ENCODE results near the gene OSR1. TPM values are rescaled to one million over a fixed set of nuclear protein-coding genes. Genes with fewer than 3 reads are reported as not detected.

OSR1 gene
- total and polyA plus RNA-seq, 2 of the 4 experiments (the other 2 are of a cell fraction): 12.4 to 48.0 TPM

DNA sequence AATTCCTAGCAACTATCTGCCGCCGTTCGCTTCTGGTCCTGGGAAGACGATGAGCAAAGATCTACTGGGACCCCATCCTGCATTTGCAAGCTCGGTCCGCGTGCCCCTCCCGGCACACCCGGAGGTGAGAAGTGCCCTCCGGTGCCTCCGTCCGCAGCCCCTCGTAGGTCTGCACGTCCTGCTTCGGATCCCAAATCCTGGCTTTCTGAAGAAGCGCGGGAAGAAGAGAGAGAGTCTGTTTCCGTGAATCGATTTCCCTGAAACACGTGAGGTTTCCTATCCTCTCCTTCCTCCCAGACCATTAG lies 5.0 kb upstream of the OSR1 start:
- TF ChIP-seq FOS (IDR thresholded peaks at IDR 0.05; ENCODE audit: low read depth, low read length): no peak
- TF ChIP-seq RCOR1 (IDR thresholded peaks at IDR 0.05; ENCODE audit: insufficient replicate concordance, low read length): no peak
- TF ChIP-seq CEBPB (IDR thresholded peaks at IDR 0.05; ENCODE audit: low read depth, low read length): no peak
- TF ChIP-seq NFE2L2 (IDR thresholded peaks at IDR 0.05; ENCODE audit: low read depth, low read length): no peak
- Histone ChIP-seq H3K36me3 (ENCODE audit: control insufficient read depth, insufficient read depth, low read length) (no peaks in the 10 kb centered on the region), H3K4ac (ENCODE audit: low read depth, low read length) (peak overlapping the region; percentile 16; the same call in 1 of the 2 replicates), H3K9me1 (ENCODE audit: insufficient read depth, low read length) (no peaks in the 10 kb centered on the region), H3K18ac (ENCODE audit: low read depth, low read length) (no peak overlapping the region; the same call in 1 of the 2 replicates), H3K14ac (replicated peaks; ENCODE audit: low read depth, low read length) (0 out of 2 replicates have a peak overlapping the region, but pooled peaks have one; percentile 3), H3K9ac (ENCODE audit: low read depth, low read length) (peak overlapping the region; percentile 62), H2AK5ac (ENCODE audit: low read depth, low read length) (no peak overlapping the region), H2BK20ac (ENCODE audit: low read depth, low read length) (0 out of 2 replicates have a peak overlapping the region, but pooled peaks have one; percentile 37), H4K8ac (ENCODE audit: low read depth in 2 of 2, low read length in 2 of 2) (peak overlapping the region in 1 of 2 experiments; percentile 7; a peak in 1 of 4 replicates), H3K4me3 (ENCODE audit: insufficient read depth, low read depth, low read length) (peak overlapping the region; percentile 96), H2BK120ac (ENCODE audit: low read depth, low read length) (peak overlapping the region; percentile 35; the same call in 1 of the 2 replicates), H4K5ac (ENCODE audit: low read depth, low read length) (peak overlapping the region; percentile 27; the same call in 1 of the 2 replicates), H3K27me3 (ENCODE audit: control insufficient read depth, insufficient read depth, low read length) (peaks cover 14% of the 10 kb centered on the region), H2AK9ac (replicated peaks; ENCODE audit: low read depth, low read length, poor library complexity) (no peak overlapping the region), H3K27ac (ENCODE audit: insufficient read depth, low read length) (peak overlapping the region; percentile 15; the same call in 1 of the 2 replicates), H3K4me1 (ENCODE audit: control insufficient read depth, insufficient read depth, low read length) (peaks cover 5% of the 10 kb centered on the region; the same call in 1 of the 2 replicates), H3K79me1 (ENCODE audit: low read depth in 1 of 2, low read length in 2 of 2) (no peaks in the 10 kb centered on the region; a peak in 1 of 4 replicates), H2AFZ (replicated peaks; ENCODE audit: low read length, poor library complexity) (peak overlapping the region; percentile 76), H3K56ac (ENCODE audit: extremely low read depth, insufficient read depth, low read length) (peak overlapping the region; percentile 7; the same call in 1 of the 2 replicates), H2BK15ac (ENCODE audit: low read depth, low read length) (no peak overlapping the region; the same call in 2 of the 3 replicates), H4K20me1 (ENCODE audit: insufficient read depth, low read length) (no peaks in the 10 kb centered on the region), H4K91ac (ENCODE audit: insufficient read depth, low read depth, low read length) (no peak overlapping the region; the same call in 1 of the 2 replicates), H2BK5ac (ENCODE audit: low read depth, low read length, poor library complexity, severe bottlenecking) (no peak overlapping the region), H3K4me2 (ENCODE audit: low read depth, low read length) (peak overlapping the region; percentile 86), H3K9me3 (ENCODE audit: control insufficient read depth, insufficient read depth, low read length) (no peaks in the 10 kb centered on the region), H3K23ac (ENCODE audit: low read depth, low read length) (peak overlapping the region; percentile 39; the same call in 1 of the 2 replicates)
- dilution Hi-C loops (cut with HindIII; ENCODE audit: low sequenced_read_pairs, unreplicated experiment) (no loop called here), in situ Hi-C loops (cut with MboI; ENCODE audit: low sequenced_read_pairs) (loop anchor here (5.0 to 10.0 kb wide), 3 partner anchors 616 to 929 kb away; no protein-coding TSS in a partner anchor), intact Hi-C loops (cut with micrococcal nuclease) (loop anchor here (1.0 to 5.0 kb wide), 7 partner anchors 439 to 977 kb away; no protein-coding TSS in a partner anchor)
- ChIA-PET POLR2A (ENCODE audit: unreplicated experiment) (no interaction called here), CTCF (interaction anchor here (1.6 kb wide), 1 partner anchor 843 kb away, joined by 4 read pairs; no protein-coding TSS in a partner anchor)
- no TSS peak for BruUV-seq (replicated peaks)
- no peak for ATAC-seq (ENCODE audit: low read depth)
- WGBS, 2 experiments (ENCODE audit: extremely low coverage in 2 of 2, insufficient read length in 1 of 2): 7% methylated on average over 8 of the region's 20 CpGs; no CpG with 5 or more reads in 1 of the 2 experiments
- DNase-seq: no peak

Data from IMR-90 (cell line).